ENCODE measurements around the gene CCDC192.

Gene CCDC192

DNA sequence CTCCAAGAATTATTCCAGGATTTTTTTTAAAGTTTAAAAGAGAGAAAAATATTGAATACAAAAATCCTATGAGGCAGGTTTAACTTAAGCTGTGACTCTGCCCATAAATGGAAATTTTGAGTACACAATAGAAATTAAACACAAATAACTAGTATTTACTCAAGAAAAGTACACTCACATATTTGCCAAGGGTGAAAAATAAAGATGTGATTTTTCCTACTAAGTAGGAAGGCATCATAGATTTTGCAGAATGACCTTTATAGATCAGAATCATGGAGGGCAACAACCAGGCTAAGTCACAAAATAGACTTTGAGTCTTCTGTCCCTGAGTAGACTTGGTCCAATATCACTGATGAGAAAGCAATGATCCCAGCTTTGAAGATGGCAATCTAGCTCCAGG lies 277.7 kb downstream of the CCDC192 start:
- H3K9me3 ChIP-seq (ENCODE audit: control insufficient read depth, insufficient read depth, low read length): no peaks in the 10 kb centered on the region
- H3K4me1 ChIP-seq (ENCODE audit: insufficient read depth, low read length): 0 out of 2 replicates have a peak, but pooled peaks cover 7% of the 10 kb centered on the region
- no peaks in the 10 kb centered on the region for H3K36me3 ChIP-seq (ENCODE audit: insufficient read depth, low read length)
- no peak overlapping the region for H3K9ac ChIP-seq (ENCODE audit: low read depth, low read length)

GRCh38 chr5:127981498-127981897 lies 278.3 kb downstream of the CCDC192 start:
- H3K4me1 ChIP-seq (ENCODE audit: insufficient read depth, low read length): 0 out of 2 replicates have a peak, but pooled peaks cover 7% of the 10 kb centered on the region
- no peak overlapping the region for H3K9ac ChIP-seq (ENCODE audit: low read depth, low read length)
- no peaks in the 10 kb centered on the region for H3K9me3 ChIP-seq (ENCODE audit: control insufficient read depth, insufficient read depth, low read length)
- no peaks in the 10 kb centered on the region for H3K36me3 ChIP-seq (ENCODE audit: insufficient read depth, low read length)

DNA sequence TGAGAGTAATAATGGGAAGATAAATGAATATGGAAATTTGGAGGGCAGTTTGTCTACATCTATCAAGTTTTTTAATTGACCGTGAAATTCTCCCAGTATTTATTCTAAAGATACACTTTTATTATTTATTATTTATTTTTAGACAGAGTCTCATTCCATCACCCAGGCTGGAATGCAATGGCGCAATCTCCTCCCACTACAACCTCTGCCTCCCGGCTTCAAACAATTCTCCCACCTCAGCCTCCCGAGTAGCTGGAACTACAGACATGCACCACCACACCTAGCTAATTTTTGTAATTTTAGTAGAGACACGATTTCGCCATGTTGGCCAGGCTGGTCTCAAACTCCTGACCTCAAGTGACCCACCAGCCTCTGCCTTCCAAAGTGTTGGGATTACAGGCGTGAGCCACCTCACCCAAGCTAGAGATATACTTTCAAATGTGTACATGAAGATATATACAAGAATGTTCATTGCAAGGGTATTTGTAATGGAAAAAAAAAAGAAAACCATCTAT lies 282.7 kb downstream of the CCDC192 start:
- Histone ChIP-seq H3K4me1 (ENCODE audit: insufficient read depth, low read length) (0 out of 2 replicates have a peak, but pooled peaks cover 7% of the 10 kb centered on the region), H3K9me3 (ENCODE audit: control insufficient read depth, insufficient read depth, low read length) (no peaks in the 10 kb centered on the region), H3K9ac (ENCODE audit: low read depth, low read length) (no peak overlapping the region), H3K36me3 (ENCODE audit: insufficient read depth, low read length) (no peaks in the 10 kb centered on the region)

- Histone ChIP-seq H3K9ac (ENCODE audit: low read depth, low read length) (no peak overlapping the region), H3K9me3 (ENCODE audit: control insufficient read depth, insufficient read depth, low read length) (no peaks in the 10 kb centered on the region), H3K4me1 (ENCODE audit: insufficient read depth, low read length) (no peaks in the 10 kb centered on the region), H3K36me3 (ENCODE audit: insufficient read depth, low read length) (no peaks in the 10 kb centered on the region)
Observed at GRCh38 chr5:127987354-127988145, 284.4 kb downstream of the CCDC192 start.

GRCh38 chr5:127988146-127988760 lies 285.1 kb downstream of the CCDC192 start:
- H3K9me3 ChIP-seq (ENCODE audit: control insufficient read depth, insufficient read depth, low read length): no peaks in the 10 kb centered on the region
- no peaks in the 10 kb centered on the region for H3K36me3 ChIP-seq (ENCODE audit: insufficient read depth, low read length)
- H3K4me1 ChIP-seq (ENCODE audit: insufficient read depth, low read length): no peaks in the 10 kb centered on the region
- no peak overlapping the region for H3K9ac ChIP-seq (ENCODE audit: low read depth, low read length)
